Activated CD4-positive, alpha-beta T cell treated with anti-CD3 and anti-CD28 coated beads, Interleukin-2, Interleukin-4, amounts not matched to agents 100 ng/mL and 50 ng/mL, durations not matched to agents 16 hours and 8 hours (primary cell): ENCODE measurements around the gene RAP1GAP2.

Source experiments
- DNase-seq: peaks from one replicate; pipeline ENCODE4 v3.0.0-alpha.2; 2020; ENCODE audit warnings: low spot score

The RAP1GAP2 gene

GRCh38 chr17:2786176-2786881 is 9.9 kb upstream of the RAP1GAP2 start:
- DNase-seq, result peak; percentile 93

GRCh38 chr17:2789700-2790099 is 6.5 kb upstream of the RAP1GAP2 start:
- DNase-seq, result no peak

GRCh38 chr17:2792366-2793169 is 3.7 kb upstream of the RAP1GAP2 start:
- peak; percentile 49 for DNase-seq

DNA sequence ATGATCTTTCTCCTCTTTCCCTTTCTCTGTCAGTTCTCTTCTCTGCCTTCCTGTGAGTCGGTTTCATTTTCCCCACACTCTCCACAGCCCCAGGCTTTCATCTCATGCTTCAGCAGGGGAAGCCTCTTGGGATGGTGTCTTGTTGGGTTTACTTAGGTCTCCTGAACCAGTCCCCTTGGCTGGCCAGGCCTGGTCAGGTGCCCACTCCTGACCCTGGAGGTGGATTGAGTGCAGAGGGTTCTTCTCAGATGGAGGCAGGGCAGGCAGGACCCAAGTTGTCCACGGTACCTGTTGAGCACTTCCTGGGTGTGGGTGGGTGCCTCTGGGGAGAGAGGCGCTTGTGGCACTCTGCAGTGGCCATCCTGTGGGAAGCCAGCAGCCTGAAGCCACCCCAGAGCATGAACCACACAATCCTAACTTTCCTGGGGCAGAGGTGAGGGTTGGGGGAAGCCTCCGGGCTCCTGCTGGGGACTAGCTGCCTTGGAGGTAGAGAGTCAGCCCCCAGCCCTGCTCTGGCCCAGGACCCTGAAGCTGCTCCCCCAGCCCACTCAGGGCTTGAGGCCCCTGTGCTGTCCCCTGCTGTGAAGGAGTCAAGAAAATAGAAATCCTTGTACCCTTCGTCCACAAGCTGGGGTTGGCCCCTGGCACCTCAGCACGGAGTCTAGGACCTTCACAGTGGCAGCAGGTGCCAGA is 2.0 kb upstream of the RAP1GAP2 start:
- DNase-seq, result no peak

DNA sequence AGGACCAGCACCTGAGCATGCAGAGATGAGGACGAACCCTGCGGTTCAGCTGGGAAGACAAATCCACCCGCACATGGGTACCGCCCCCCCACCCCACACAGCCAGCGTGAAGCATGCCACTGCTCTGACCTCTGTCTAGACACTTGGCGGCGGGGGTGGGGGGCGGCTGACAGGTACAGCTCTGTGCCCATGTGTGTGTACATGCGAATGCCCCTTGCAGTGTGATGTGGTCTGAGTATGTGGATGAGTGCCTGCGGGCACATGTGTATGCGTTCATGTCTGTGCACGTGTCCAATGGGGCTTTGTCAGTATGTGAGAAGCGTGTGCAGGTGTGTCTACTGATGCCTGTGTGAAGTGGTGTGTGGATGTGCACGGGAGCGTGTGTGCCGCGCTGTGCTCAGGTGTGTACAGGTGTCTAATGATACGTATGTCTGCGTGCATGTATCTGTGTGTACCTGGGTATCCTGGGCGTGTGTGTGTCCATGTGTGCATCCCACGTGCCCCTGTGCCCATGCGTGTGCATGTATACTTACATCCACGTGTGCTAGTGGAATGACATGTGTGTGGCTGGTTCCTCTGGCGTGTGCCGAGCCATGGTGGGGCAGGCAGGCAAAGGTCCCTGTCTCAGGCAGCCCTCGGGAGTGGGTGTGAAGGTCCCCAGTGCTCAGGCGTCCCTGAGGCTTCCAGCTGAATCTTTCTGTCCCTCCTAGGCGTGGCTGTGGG is 636 bp upstream of the RAP1GAP2 start:
- DNase-seq, result no peak

GRCh38 chr17:2797226-2797625 is 988 bp downstream of the RAP1GAP2 start:
- no peak for DNase-seq

GRCh38 chr17:2797637-2798036 is 1.4 kb downstream of the RAP1GAP2 start:
- DNase-seq, result no peak

- DNase-seq, result no peak
Observed at GRCh38 chr17:2798188-2798587, 1.9 kb downstream of the RAP1GAP2 start.

DNA sequence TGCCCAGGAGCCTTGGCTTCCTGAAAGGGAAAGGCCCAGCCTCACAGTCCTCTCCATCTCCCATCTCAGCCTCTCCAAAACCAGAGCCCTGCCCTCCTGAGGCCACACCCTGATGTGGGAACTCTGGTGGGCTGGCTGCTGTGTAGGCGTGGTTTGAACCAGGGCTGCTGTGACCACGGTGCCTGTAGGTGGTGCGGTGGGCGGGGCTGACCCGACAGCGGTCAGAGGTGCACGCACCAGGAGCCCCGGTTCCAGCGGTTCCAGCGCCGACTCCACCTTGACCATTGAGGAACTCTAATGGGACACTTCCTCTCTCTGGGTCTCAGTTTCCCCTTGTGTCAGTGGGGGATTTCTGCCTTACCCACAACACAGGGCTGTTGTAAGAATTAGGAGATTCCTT is 2.4 kb downstream of the RAP1GAP2 start:
- DNase-seq, result no peak

DNA sequence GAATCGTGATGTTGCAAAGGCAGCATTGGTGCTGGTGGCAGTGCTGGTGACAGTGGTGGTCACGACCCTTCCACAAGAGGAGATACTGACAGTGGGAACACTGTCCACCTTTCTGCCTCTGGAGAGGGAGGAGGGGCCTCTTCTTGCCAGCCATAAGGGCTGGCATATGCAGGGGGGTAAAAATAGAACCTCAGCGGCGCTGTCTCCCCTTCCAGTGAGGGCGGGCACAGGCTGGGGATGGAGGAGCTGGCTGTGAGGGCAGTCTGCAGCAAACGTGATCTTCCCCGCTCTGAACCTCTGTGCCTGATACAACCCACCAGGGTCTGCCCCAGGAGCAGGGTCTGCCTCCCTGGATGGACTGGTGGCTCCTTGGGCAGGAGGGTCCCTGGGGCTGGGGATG is 3.4 kb downstream of the RAP1GAP2 start:
- no peak for DNase-seq

DNA sequence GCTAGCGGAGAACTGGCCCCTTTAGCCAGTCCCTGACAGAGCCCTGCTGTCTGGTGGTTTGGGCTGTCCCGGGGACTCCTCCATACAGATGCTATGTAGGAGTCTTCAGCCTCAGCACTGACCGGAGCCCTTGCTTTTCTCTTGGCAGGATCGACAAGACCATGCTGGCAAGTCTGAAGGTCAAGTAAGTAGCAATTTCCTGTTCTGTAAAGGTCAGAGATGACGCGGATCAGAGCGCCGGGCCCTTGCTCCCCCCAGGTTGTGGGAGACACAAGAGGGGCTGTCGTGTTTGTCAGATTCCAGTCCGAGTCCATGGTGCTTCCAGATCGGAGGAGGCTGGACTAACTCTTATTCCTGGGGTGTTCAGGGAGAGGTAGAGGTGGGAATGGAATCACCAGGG is 4.1 kb downstream of the RAP1GAP2 start:
- no peak for DNase-seq

DNA sequence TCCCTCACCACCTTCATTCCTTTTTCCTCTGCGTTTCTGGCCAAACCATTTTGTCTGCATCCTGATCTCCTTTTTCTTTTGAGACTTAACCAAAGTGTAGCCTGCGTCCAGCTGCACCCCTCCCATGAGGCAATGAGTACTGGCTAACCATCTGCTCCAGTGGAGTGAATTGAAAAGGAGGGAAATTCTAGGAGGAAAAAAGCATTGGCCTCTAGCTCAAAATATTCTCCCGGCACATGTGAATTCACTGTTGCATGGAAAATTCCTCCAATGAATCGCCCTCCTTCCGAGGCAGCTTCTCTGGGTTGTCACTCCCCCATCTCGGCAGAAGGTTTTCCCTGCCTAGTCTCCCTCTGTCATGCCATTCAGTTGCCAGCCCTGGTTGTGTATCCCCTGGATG is 5.6 kb downstream of the RAP1GAP2 start:
- DNase-seq, result no peak

GRCh38 chr17:2802574-2802973 is 6.3 kb downstream of the RAP1GAP2 start:
- DNase-seq, result no peak

GRCh38 chr17:2803386-2803785 is 7.1 kb downstream of the RAP1GAP2 start:
- no peak for DNase-seq

- DNase-seq, result no peak
Observed at GRCh38 chr17:2803971-2804370, 7.7 kb downstream of the RAP1GAP2 start.

- no peak for DNase-seq
Observed at GRCh38 chr17:2804912-2805311, 8.7 kb downstream of the RAP1GAP2 start.

DNA sequence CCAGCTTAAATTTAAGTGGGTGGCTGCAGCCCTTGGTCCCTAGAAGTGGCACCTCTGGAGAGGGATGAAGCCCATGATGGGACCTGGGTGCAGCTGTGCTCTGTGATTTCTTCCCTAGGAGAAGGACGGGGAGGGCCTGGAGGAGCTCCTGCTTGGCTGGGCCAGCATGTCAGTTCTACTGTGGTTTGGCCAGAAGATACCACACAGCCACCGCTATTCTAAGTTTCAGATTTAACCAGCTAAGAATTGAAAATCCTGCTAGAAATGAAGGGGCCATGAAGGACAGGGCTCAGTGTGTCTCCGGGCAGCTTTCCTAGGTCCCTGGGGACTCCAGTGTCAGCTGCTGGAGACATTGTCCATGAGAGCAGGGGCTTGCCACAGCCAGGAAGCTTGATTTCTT is 9.7 kb downstream of the RAP1GAP2 start:
- no peak for DNase-seq

DNA sequence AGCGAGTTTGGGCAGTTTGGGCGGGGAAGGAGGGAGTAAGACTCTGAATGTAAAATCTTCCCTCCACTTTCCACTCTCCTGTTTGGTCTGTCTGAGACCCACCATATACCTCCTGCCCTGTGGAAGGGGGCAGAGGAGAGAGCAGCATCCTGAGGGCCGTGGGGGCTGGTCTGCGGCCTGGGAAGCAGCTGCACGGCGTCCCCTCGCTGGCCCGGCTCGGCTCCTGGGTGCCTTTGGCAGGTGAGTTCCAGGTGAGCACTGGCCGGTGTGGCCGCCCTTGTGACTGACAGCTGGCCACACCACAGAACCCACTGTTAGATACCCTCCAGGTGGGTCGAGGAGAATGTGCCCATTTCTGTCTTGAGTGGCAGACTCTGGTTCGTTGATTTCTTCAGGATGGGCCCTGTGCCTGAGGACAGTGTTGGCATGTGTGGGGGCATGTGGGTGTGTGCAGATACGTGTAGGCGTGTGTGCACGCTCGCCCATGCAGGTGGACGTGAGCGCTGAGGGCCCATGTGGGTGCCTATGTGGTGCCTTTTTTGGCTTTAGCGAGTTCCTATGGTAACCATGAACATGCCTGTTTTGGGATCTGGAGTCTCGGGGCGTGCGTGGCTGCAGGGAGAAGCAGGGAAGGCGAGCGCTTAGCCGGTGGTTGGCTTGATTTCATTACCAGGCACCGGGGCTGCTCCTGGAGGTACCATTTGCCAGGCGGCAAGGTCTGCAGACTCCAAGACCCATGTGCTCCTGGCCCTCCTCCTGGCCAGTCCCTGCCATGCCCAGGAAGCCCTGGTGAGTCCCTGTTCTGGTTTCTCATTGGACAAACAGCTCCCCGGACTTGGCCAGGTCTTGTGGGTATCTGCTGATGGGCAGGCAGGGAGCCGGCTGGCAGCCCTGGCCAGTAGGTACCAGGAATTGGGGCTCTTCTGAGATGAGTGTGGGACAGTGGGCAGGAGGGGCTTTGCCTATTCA is 12.4 kb downstream of the RAP1GAP2 start:
- DNase-seq, result no peak

GRCh38 chr17:2809337-2809736 is 13.1 kb downstream of the RAP1GAP2 start:
- no peak for DNase-seq

- peak; percentile 41 for DNase-seq
Observed at GRCh38 chr17:2814049-2814448, 17.8 kb downstream of the RAP1GAP2 start.
